Loucy (cell line): ENCODE measurements around the gene ICAM1.
A peak's percentile ranks its signal among the peaks of the same experiment; 100 is the strongest.

Experiments used
- H2AFZ ChIP-seq: fragments of 200-600 bp; sonication (generic); 2 replicates; pipeline ENCODE4 v1.6.0; 2016; ENCODE audit warnings: antibody characterized with exemption, mild to moderate bottlenecking, low read length, moderate library complexity
- H3F3A ChIP-seq: fragments of 200-600 bp; 2 replicates; pipeline ENCODE4 v1.6.0; 2016; ENCODE audit warnings: antibody characterized with exemption, low read depth, mild to moderate bottlenecking
- H3K27me3 ChIP-seq: fragments of 200-600 bp; sonication (generic); 2 replicates; pipeline ENCODE4 v1.6.1; 2014; ENCODE audit warnings: low read length, mild to moderate bottlenecking; ENCODE audit not compliant: insufficient read depth, poor library complexity, severe bottlenecking
- H3K36me3 ChIP-seq: fragments of 200-600 bp; sonication (generic); 2 replicates; pipeline ENCODE4 v1.6.1; 2016; ENCODE audit warnings: low read length; ENCODE audit not compliant: insufficient read depth
- H3K4me1 ChIP-seq: fragments of 200-600 bp; sonication (generic); 2 replicates; pipeline ENCODE4 v1.5.1; 2014; ENCODE audit warnings: low read length, mild to moderate bottlenecking; ENCODE audit not compliant: insufficient read depth, poor library complexity, severe bottlenecking
- H3K4me2 ChIP-seq: fragments of 200-600 bp; sonication (generic); 2 replicates; pipeline ENCODE4 v1.6.0; 2014; ENCODE audit warnings: antibody characterized with exemption, low read length, low read depth, mild to moderate bottlenecking; ENCODE audit not compliant: poor library complexity, severe bottlenecking
- H3K4me3 ChIP-seq: fragments of 200-600 bp; sonication (generic); 2 replicates; pipeline ENCODE4 v1.5.1; 2014; ENCODE audit warnings: low read length, mild to moderate bottlenecking, mixed read lengths; ENCODE audit not compliant: poor library complexity, severe bottlenecking
- H3K79me2 ChIP-seq: fragments of 200-600 bp; sonication (generic); 2 replicates; pipeline ENCODE4 v1.6.1; 2014; ENCODE audit warnings: low read length; ENCODE audit not compliant: insufficient read depth
- H3K9ac ChIP-seq: fragments of 200-600 bp; sonication (generic); 2 replicates; pipeline ENCODE4 v1.6.0; 2014; ENCODE audit warnings: mild to moderate bottlenecking, low read depth, low read length, moderate library complexity; ENCODE audit not compliant: poor library complexity, severe bottlenecking
- H3K9me2 ChIP-seq: fragments of 200-600 bp; sonication (generic); replicated peaks from 2 replicates; pipeline ENCODE4 v1.6.1; 2016; ENCODE audit warnings: low read depth, low read length, mixed read lengths
- H3K9me3 ChIP-seq: fragments of 200-600 bp; sonication (generic); 2 replicates; pipeline ENCODE4 v1.6.1; 2014; ENCODE audit warnings: mild to moderate bottlenecking, antibody characterized with exemption, low read length, low read depth; ENCODE audit not compliant: insufficient read depth
- H4K20me1 ChIP-seq: fragments of 200-600 bp; sonication (generic); 2 replicates; pipeline ENCODE4 v1.6.0; 2014; ENCODE audit warnings: antibody characterized with exemption, low read length, mild to moderate bottlenecking; ENCODE audit not compliant: insufficient read depth, poor library complexity, severe bottlenecking
- CTCF ChIP-seq: fragments of 200-600 bp; sonication (generic); conservative IDR thresholded peaks from 2 replicates; pipeline ENCODE4 v1.5.1; 2014; ENCODE audit warnings: mild to moderate bottlenecking, antibody characterized with exemption, low read length
- EZH2phosphoT487 ChIP-seq: fragments of 200-600 bp; IDR thresholded peaks from 2 replicates; pipeline ENCODE4 v1.6.1; 2018; ENCODE audit warnings: antibody characterized with exemption, mild to moderate bottlenecking, moderate library complexity, borderline replicate concordance

The ICAM1 gene, protein sequence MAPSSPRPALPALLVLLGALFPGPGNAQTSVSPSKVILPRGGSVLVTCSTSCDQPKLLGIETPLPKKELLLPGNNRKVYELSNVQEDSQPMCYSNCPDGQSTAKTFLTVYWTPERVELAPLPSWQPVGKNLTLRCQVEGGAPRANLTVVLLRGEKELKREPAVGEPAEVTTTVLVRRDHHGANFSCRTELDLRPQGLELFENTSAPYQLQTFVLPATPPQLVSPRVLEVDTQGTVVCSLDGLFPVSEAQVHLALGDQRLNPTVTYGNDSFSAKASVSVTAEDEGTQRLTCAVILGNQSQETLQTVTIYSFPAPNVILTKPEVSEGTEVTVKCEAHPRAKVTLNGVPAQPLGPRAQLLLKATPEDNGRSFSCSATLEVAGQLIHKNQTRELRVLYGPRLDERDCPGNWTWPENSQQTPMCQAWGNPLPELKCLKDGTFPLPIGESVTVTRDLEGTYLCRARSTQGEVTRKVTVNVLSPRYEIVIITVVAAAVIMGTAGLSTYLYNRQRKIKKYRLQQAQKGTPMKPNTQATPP

GRCh38 chr19:10270616-10271394 lies at the start of gene ICAM1:
TSS of gene ICAM1 (plus strand) at chr19:10271120. CDS start at chr19:10271160, 40 bp downstream.
- Histone ChIP-seq H3F3A (no peaks in the 10 kb centered on the region), H3K4me1 (peaks cover 21% of the 10 kb centered on the region), H4K20me1 (no peaks in the 10 kb centered on the region), H3K9ac (peak within 1 kb of the TSS; percentile 75), H3K79me2 (peaks cover 9% of the 10 kb centered on the region; the same call in 1 of the 2 replicates), H2AFZ (peak within 1 kb of the TSS; percentile 85), H3K4me3 (peak within 1 kb of the TSS; percentile 73), H3K27me3 (no peaks in the 10 kb centered on the region), H3K9me2 (no peaks in the 10 kb centered on the region), H3K9me3 (no peaks in the 10 kb centered on the region), H3K36me3 (no peaks in the 10 kb centered on the region), H3K4me2 (peak within 1 kb of the TSS; percentile 70)
- no peak for TF ChIP-seq EZH2phosphoT487
- no peak for TF ChIP-seq CTCF

DNA sequence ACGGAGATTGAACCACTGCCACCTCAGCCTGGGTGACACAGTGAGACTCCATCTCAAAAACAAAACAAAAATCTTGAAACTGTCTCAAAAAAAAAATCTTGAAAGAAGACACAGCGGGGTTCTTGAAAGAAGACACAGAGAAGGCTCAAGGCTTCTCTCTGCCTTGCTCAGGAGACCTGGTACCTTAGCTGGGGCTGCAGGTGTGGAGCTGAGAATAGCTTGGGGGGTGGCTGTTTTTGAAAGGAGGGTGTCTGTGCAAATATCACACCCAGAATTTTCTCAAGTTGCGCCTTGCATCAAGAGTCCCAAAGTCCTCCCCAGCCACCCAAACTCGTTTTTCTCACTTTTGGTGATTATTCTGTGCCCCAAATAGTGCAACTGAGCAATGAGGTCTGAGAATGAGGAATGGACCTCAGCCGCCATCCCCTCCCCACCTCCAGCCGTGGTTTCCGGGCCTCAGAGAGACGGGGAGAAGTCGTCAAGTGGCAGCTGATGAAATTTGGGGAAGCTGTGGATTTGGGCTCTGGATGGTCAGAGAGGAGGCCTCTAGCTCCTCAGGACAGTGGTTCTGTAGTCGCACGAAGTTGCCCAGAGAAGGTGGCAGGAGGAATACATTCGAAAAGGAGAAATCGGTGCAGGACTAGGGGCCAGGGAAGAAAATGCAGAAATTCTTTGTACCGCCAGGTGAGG lies 48.6 kb upstream of the ICAM1 start:
- H4K20me1 ChIP-seq = no peaks in the 10 kb centered on the region
- H3K4me3 ChIP-seq = no peak overlapping the region
- no peaks in the 10 kb centered on the region for H3K79me2 ChIP-seq
- no peaks in the 10 kb centered on the region for H3K9me3 ChIP-seq
- no peak for TF ChIP-seq EZH2phosphoT487
- no peak for TF ChIP-seq CTCF
- no peaks in the 10 kb centered on the region for H3K4me1 ChIP-seq
- no peaks in the 10 kb centered on the region for H3K36me3 ChIP-seq
- no peak overlapping the region for H3K4me2 ChIP-seq
- H3K27me3 ChIP-seq = no peaks in the 10 kb centered on the region
- no peaks in the 10 kb centered on the region for H3F3A ChIP-seq
- no peak overlapping the region for H3K9ac ChIP-seq
- no peak overlapping the region for H2AFZ ChIP-seq
- no peaks in the 10 kb centered on the region for H3K9me2 ChIP-seq

- Histone ChIP-seq H4K20me1 (no peaks in the 10 kb centered on the region), H3K27me3 (no peaks in the 10 kb centered on the region), H3F3A (no peaks in the 10 kb centered on the region), H3K79me2 (no peaks in the 10 kb centered on the region), H3K9me3 (no peaks in the 10 kb centered on the region), H3K4me2 (no peak overlapping the region), H3K36me3 (no peaks in the 10 kb centered on the region), H3K9ac (no peak overlapping the region), H3K4me3 (no peak overlapping the region), H3K9me2 (no peaks in the 10 kb centered on the region), H3K4me1 (peaks cover 2% of the 10 kb centered on the region), H2AFZ (no peak overlapping the region)
- TF ChIP-seq CTCF = no peak
- no peak for TF ChIP-seq EZH2phosphoT487
Measured at GRCh38 chr19:10223488-10224213, 47.3 kb upstream of the ICAM1 start.
